ENCODE data around the gene RFXANK. TPM values are rescaled to one million over a fixed set of nuclear protein-coding genes. Genes with fewer than 3 reads are reported as not detected.

Gene RFXANK
- total RNA-seq, 2 donors from 2014 or later, result 20.1 to 36.6 TPM

DNA sequence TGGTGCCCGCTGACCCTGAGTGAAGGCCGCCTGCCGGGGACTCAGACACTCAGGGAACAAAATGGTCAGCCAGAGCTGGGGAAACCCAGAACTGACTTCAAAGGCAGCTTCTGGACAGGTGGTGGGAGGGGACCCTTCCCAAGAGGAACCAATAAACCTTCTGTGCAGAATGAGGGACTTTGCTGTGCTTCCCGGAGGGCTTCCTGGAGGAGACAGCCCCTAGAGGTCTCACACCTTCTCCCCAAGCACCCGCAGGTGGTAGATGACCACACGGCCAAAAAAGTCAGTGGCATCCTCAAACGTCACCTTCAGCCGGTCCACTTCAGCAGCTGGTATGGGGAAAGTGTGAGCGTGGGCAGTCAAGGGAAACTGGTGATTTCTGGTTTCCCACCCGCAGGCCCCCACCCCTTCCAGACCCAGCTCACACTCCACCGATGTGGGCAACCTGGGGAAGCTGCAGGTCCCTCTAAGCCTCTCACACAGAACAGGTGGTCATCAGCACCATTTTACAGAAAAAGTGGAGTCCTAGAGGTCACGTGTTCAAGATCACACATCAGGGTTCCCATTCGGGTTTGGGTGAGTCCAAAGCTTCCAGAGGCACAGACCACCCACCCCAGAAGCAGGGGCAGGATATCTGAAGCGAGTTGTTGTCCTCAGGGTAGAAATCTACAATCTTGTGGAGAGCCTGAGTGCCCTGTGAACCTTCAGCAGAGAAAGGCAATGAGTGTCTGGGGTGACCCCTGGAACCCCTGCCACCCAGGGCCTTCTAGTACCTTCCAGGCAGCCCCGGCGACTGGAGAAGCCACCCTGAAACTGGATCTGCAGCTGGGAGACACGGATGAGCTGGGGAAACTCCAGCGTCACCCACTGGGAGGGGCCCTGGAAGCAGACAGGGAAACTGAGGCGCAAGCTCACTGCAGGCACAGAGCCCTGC lies 9.9 kb downstream of the RFXANK start:
- no peak overlapping the region for H3K27ac ChIP-seq
- no peaks in the 10 kb centered on the region for H3K9me3 ChIP-seq
- TF ChIP-seq, protein P1, sequence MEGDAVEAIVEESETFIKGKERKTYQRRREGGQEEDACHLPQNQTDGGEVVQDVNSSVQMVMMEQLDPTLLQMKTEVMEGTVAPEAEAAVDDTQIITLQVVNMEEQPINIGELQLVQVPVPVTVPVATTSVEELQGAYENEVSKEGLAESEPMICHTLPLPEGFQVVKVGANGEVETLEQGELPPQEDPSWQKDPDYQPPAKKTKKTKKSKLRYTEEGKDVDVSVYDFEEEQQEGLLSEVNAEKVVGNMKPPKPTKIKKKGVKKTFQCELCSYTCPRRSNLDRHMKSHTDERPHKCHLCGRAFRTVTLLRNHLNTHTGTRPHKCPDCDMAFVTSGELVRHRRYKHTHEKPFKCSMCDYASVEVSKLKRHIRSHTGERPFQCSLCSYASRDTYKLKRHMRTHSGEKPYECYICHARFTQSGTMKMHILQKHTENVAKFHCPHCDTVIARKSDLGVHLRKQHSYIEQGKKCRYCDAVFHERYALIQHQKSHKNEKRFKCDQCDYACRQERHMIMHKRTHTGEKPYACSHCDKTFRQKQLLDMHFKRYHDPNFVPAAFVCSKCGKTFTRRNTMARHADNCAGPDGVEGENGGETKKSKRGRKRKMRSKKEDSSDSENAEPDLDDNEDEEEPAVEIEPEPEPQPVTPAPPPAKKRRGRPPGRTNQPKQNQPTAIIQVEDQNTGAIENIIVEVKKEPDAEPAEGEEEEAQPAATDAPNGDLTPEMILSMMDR (IDR thresholded peaks at IDR 0.05), result no peak
- H3K36me3 ChIP-seq, result peaks cover 11% of the 10 kb centered on the region
- H3K27me3 ChIP-seq, result no peaks in the 10 kb centered on the region
- peak overlapping the region in 1 of 2 donors; percentile 66 for H3K4me3 ChIP-seq
- DNase-seq (ENCODE audit: low spot score), result no peak
- H3K4me1 ChIP-seq, result peaks cover 0 to 13% of the 10 kb centered on the region in 2 donors

DNA sequence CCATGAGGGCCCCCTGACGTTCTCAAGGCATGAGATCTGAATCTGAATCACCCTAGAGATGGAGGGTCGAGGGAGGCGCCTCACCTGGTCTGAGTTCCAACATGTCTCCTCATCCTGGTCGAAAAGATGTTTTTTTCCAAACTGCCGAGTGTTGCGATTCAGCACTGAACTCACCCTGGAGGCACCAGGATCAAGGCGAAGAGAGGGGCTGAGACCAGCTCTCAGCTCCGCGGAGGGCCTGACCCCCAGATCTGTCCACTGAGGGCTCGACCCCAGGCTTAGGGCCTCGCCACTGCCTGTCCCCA lies 10.6 kb downstream of the RFXANK start:
- H3K27ac ChIP-seq, result peak overlapping the region; percentile 68 to 79
- no peaks in the 10 kb centered on the region for H3K27me3 ChIP-seq
- H3K4me1 ChIP-seq, result peaks cover 0 to 13% of the 10 kb centered on the region in 2 donors
- DNase-seq (ENCODE audit: low spot score), result no peak
- TF ChIP-seq, protein P1 (IDR thresholded peaks at IDR 0.05), result no peak
- peaks cover 8% of the 10 kb centered on the region for H3K36me3 ChIP-seq
- peak overlapping the region; percentile 59 to 66 for H3K4me3 ChIP-seq
- no peaks in the 10 kb centered on the region for H3K9me3 ChIP-seq

DNA sequence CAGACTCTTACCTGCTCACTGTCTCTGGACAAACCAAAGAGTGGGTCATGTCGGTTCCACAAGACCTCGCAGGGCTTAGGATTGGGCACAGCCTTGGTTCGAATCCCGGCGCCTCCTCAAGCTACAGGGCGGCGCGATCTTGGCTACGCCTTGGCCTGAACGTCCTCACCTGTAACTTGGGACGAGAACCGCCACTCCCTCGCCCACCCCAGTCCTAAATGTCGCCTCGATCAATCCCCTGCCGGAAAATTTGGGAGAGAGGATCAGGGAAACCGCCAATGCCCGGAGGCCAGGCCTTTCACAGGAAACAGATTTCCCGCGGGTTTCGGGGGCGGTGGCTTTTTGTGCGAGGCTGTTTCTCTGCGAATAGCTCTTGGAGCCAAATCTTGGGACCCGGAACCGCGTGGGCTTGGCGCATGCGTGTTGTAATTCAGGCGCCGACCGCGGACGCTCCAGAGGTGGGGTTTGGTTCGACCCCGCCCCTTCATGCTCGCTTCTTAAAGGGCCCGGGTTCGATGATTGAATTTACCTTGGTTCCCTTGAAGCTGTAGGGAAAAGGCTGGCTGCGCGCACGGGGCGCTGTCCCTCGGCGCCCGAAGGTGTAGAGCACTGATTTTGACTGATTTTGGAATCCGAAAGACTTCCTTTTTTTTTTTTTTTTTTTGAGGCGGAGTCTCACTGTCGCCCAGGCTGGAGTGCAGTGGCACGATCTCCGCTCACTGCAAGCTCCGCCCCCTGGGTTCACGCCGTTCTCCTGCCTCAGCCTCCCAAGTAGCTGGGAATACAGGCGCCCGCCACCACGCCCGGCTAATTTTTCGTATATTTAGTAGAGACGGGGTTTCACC lies 11.2 kb downstream of the RFXANK start, which contains the start of gene NR2C2AP:
TSS of gene NR2C2AP (minus strand) at position 403 of the 845 bp plus-strand sequence. CDS start at position 49, 354 bp downstream.
- no peaks in the 10 kb centered on the region for H3K27me3 ChIP-seq
- DNase-seq (ENCODE audit: low spot score), result peak; percentile 93
- H3K4me1 ChIP-seq, result peaks cover 0 to 13% of the 10 kb centered on the region in 2 donors
- H3K4me3 ChIP-seq, result peak within 1 kb of the TSS; percentile 59 to 66
- TF ChIP-seq, protein P1 (IDR thresholded peaks at IDR 0.05), result no peak
- no peaks in the 10 kb centered on the region for H3K9me3 ChIP-seq
- peak within 1 kb of the TSS; percentile 68 to 79 for H3K27ac ChIP-seq
- H3K36me3 ChIP-seq, result peaks cover 5% of the 10 kb centered on the region

DNA sequence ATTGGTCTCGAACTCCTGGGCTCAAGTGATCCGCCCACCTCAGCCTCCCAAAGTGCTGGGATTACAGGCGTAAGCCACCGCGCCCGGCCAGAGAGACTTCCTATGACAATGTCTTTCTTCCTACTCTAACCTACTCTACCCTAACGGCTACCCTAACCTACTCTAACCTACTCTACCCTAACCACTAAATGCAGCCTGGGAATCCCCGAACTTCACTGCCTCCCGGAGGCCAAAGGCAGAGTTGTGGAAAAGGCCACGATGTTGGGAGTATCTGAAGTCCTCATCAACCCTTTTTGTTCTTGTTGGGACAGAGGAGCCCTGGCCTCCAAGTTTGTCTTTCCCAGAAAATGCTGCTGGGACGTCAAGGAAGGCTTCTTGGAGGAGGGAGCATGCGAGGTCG lies 12.1 kb downstream of the RFXANK start:
- Histone ChIP-seq H3K36me3 (no peaks in the 10 kb centered on the region), H3K9me3 (no peaks in the 10 kb centered on the region), H3K27ac (no peak overlapping the region), H3K27me3 (no peaks in the 10 kb centered on the region), H3K4me1 (peaks cover 0 to 13% of the 10 kb centered on the region in 2 donors), H3K4me3 (no peak overlapping the region)
- TF ChIP-seq, protein P1 (IDR thresholded peaks at IDR 0.05), result no peak
- no peak for DNase-seq (ENCODE audit: low spot score)

DNA sequence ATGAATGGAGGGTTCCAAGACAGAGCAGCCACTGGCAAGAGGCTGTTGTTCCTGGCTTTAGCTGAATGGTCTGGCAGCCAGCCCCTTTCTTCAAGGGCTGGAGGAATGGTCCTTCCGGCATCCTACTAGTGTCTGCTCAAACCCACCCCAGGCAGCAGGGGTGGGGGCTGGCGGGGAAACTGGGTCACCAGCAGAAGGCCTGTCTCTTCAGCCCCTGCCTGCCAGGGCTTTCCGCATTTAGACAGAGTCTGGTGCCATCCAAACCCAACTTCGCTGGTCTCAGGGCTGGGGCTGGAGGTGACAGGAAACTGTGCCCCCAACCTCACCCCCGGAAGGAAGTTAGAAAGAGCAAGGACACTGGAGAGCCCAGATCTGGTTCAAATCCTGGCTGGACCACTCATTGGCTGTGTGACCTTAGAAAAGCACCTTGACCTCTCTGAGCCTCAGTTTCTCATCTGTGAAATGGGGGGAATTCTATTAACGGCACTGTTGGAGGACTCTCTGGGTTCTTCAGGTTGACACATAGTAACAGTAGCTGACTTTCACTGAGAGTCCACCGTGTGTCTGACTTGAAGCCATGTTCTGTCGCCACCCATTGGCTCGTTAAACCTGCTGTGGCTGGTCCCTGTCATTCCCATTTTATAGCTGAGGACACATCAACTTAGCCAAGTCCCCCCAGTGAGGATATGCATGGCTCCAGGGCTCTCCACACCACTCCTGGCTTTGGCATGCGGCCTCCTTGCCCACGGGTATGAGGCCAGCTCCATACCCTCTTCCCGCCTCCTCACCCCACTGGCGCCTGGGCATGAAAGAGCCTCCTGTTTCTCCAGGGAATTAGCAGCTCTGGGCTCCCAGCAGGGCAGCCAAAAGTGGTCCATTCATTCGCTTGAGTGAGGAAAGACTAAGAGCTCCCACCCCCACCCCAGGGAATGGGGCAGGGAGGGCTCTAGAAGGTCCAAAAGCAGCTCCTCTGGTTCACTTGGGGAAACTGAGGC lies 13.7 kb downstream of the RFXANK start:
- no peak for DNase-seq (ENCODE audit: low spot score)
- H3K27me3 ChIP-seq, result no peaks in the 10 kb centered on the region
- no peak overlapping the region for H3K27ac ChIP-seq
- no peaks in the 10 kb centered on the region for H3K9me3 ChIP-seq
- H3K36me3 ChIP-seq, result no peaks in the 10 kb centered on the region
- peaks cover 0 to 13% of the 10 kb centered on the region in 2 donors for H3K4me1 ChIP-seq
- H3K4me3 ChIP-seq, result no peak overlapping the region
- TF ChIP-seq, protein P1 (IDR thresholded peaks at IDR 0.05), result no peak
